Kidney (tissue), 14 donors: ENCODE data around the gene ABT1. TPM values are rescaled to one million over a fixed set of nuclear protein-coding genes. Genes with fewer than 3 reads are reported as not detected.

Experiments used
- DNase-seq, 5 donors: peaks; one replicate each; pipeline ENCODE4 v3.0.0-alpha.2; 2013 to 2020
- FAIRE-seq: peaks from 2 replicates; lab custom pipeline; 2012; peaks lifted over from hg19 to GRCh38; lab: Jason Lieb, UNC
- H3K27ac ChIP-seq, 2 donors: one replicate each; pipeline ENCODE4 v1.7.0; 2013; ENCODE audit warnings: low read depth in 2 of 2, low read length in 2 of 2, inconsistent platforms in 1 of 2
- H3K27me3 ChIP-seq: one replicate; pipeline ENCODE4 v1.7.1; 2013; ENCODE audit warnings: low read length, inconsistent platforms; ENCODE audit not compliant: control insufficient read depth, insufficient read depth
- H3K36me3 ChIP-seq, 3 donors: one replicate each; pipeline versions ENCODE4 v1.7.0 to v1.7.1; 2013; ENCODE audit warnings: low read length in 3 of 3, control low read depth in 1 of 3, inconsistent platforms in 1 of 3; ENCODE audit not compliant: insufficient read depth in 3 of 3, control insufficient read depth in 2 of 3
- H3K4me1 ChIP-seq, 3 donors: one replicate each; pipeline versions ENCODE4 v1.7.0 to v1.7.1; 2013; ENCODE audit warnings: low read length in 3 of 3, inconsistent platforms in 1 of 3, low read depth in 1 of 3; ENCODE audit not compliant: control insufficient read depth in 2 of 3, insufficient read depth in 2 of 3
- H3K4me3 ChIP-seq, 3 donors: one replicate each; pipeline versions ENCODE4 v1.7.0 to v1.8.1; 2013; ENCODE audit warnings: low read length in 3 of 3, control low read depth in 1 of 3, inconsistent platforms in 1 of 3
- H3K9ac ChIP-seq, 3 donors: one replicate each; pipeline versions ENCODE4 v1.7.0 to v1.7.1; 2013; ENCODE audit warnings: low read length in 3 of 3, control low read depth in 1 of 3, inconsistent platforms in 1 of 3
- H3K9me3 ChIP-seq, 3 donors: one replicate each; pipeline versions ENCODE4 v1.7.0 to v1.7.1; 2013; ENCODE audit warnings: low read length in 3 of 3, control low read depth in 1 of 3, inconsistent platforms in 1 of 3; ENCODE audit not compliant: control insufficient read depth in 2 of 3, insufficient read depth in 1 of 3
- intact Hi-C: fragments of 100-400 bp; cut with DNase I; formaldehyde crosslinking; loops from one replicate; pipeline ENCODE4 v1.11.1; 2022
- polyA plus RNA-seq: library from polyadenylated mRNA; stranded (reverse); fragments of 350-450 nt; fragmentation: Illumina TruSeq; extraction: RNeasy Lipid Tissue Mini Kit (QIAGEN cat#74804); gene quantifications from one replicate; pipeline ENCODE4 v1.2.3, GENCODE V29; 2014; ENCODE audit warnings: low read depth, low replicate concordance; ENCODE audit not compliant: insufficient read depth
- total RNA-seq: library from RNA; stranded (reverse); fragmentation: NEBNext Ultra II Directional; extraction: Animal tissue kit (Norgen Biotek cat#: 25700); gene quantifications from one replicate; pipeline ENCODE4 v1.2.1, GENCODE V29; 2021
- TF ChIP-seq, protein P1 (sequence below): IDR thresholded peaks from 3 replicates; pipeline ENCODE4 v1.5.1; 2012; ENCODE audit warnings: mild to moderate bottlenecking, moderate library complexity, borderline replicate concordance; ENCODE audit not compliant: insufficient read depth; ENCODE audit errors: extremely low read depth
- donor health status: control.
- donor health status: control.
- donor health status: control.
- donor health status: control.
- donor health status: control.
- donor health status: DM: yes; HTN: yes; CAD: no.
- donor health status: Normal renal cell carcinoma (clear cell type).

ABT1 gene
- total and polyA plus RNA-seq, 2 donors from 2014 or later = 11.3 to 14.0 TPM

DNA sequence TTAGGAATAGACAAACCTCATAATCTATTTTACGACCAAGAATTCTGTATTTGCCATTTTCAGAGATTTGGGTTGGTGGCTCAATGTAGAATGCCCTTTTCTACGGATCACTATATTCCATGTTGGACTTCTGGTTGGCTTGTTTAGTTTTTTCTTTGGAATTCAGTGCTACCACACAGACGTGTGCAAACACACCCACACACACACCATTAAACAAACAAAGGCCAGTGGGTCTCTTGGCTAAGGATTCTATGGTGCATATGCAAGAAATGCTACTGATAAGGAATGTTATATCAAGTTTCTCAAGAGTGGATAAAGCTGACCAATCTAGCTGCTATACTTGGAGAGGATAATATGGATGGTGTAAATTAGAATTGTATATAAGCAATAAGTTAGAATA, 8.0 kb downstream of the ABT1 start:
- Histone ChIP-seq H3K27ac (no peak overlapping the region), H3K9ac (no peak overlapping the region), H3K9me3 (no peaks in the 10 kb centered on the region), H3K27me3 (no peaks in the 10 kb centered on the region), H3K4me3 (no peak overlapping the region), H3K36me3 (peaks cover 0 to under 1% (median 0%) of the 10 kb centered on the region in 3 donors), H3K4me1 (no peaks in the 10 kb centered on the region)
- TF ChIP-seq, protein P1, sequence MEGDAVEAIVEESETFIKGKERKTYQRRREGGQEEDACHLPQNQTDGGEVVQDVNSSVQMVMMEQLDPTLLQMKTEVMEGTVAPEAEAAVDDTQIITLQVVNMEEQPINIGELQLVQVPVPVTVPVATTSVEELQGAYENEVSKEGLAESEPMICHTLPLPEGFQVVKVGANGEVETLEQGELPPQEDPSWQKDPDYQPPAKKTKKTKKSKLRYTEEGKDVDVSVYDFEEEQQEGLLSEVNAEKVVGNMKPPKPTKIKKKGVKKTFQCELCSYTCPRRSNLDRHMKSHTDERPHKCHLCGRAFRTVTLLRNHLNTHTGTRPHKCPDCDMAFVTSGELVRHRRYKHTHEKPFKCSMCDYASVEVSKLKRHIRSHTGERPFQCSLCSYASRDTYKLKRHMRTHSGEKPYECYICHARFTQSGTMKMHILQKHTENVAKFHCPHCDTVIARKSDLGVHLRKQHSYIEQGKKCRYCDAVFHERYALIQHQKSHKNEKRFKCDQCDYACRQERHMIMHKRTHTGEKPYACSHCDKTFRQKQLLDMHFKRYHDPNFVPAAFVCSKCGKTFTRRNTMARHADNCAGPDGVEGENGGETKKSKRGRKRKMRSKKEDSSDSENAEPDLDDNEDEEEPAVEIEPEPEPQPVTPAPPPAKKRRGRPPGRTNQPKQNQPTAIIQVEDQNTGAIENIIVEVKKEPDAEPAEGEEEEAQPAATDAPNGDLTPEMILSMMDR = no peak
- intact Hi-C loops = no loop called here
- FAIRE-seq (no peak), DNase-seq (no peak)

DNA sequence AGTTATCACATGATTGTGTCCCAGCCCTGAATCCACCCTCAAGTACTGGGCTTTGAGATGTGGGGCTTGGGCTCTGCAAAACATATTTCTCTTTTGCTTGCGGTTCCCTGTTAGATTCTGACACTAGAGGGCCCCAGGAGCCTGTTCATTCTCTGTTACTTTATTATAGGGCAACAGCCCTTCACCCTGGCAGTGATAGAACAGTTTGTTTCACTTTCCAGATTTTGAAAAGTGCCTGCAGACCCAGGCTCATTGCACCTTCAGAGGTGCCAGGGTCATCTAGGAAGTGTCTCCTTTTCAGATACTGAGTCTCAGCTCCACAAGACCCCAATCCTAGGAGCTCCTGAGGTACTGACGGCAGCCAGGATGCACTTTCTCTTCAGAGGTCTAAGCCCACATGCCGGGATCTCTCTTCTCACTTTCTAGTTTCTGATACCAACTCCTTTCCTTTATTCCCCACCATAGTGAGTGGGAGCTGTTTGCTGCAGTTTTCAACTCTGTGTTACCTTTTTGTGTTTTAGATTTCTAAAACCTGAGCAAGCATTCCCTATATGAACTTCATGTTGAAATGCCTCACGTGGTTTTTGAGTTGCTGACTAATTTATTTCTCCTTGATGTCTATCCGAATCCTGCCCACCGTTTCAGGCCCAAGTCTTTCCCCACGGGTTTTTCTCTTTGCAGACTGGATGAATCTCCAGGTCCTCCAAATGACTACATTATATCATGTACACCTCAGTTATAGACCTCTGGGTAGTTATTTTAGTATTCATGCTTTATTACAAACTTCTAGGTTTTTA, 10.9 kb downstream of the ABT1 start:
- peak in 3 of 5 donors; percentile 54 to 78 (median 74) for DNase-seq

GRCh38 chr6:26609463-26609862, 12.7 kb downstream of the ABT1 start:
- TF ChIP-seq, protein P1 = no peak
- no peak overlapping the region for H3K27ac ChIP-seq
- H3K4me3 ChIP-seq = no peak overlapping the region
- no peak for FAIRE-seq
- intact Hi-C loops = no loop called here
- H3K4me1 ChIP-seq = peaks cover 0 to 6% (median 0%) of the 10 kb centered on the region in 3 donors
- H3K9me3 ChIP-seq = no peaks in the 10 kb centered on the region
- no peak for DNase-seq
- no peaks in the 10 kb centered on the region for H3K36me3 ChIP-seq
- H3K9ac ChIP-seq = no peak overlapping the region
- H3K27me3 ChIP-seq = peaks cover 3% of the 10 kb centered on the region

More for the DNA sequence above, 10.9 kb downstream of the ABT1 start:
- intact Hi-C loops = no loop called here
- Histone ChIP-seq H3K27ac (no peak overlapping the region), H3K36me3 (no peaks in the 10 kb centered on the region), H3K9me3 (no peaks in the 10 kb centered on the region), H3K9ac (no peak overlapping the region), H3K4me3 (peak overlapping the region in 1 of 3 donors; percentile 33), H3K27me3 (no peaks in the 10 kb centered on the region), H3K4me1 (no peaks in the 10 kb centered on the region)
- TF ChIP-seq, protein P1 = peak; percentile 67
- no peak for FAIRE-seq
